A673 (cell line): ENCODE measurements around the gene ZNF593OS. TPM values are rescaled to one million over a fixed set of nuclear protein-coding genes. Genes with fewer than 3 reads are reported as not detected.

Experiments
- BruUV-seq: library from RNA; stranded (reverse); fragments of 400-500 nt; replicated peaks from 2 replicates; lab custom pipeline; 2021; lab: Mats Ljungman, UMichigan
- CTCF ChIA-PET: fragments of 300-600 bp; sonication (Branson Sonifier 250); formaldehyde crosslinking; loops from one replicate; lab custom pipeline; 2022; ENCODE audit warnings: antibody characterized with exemption; lab: Charles Lee
- POLR2A ChIA-PET: fragments of 300-600 bp; sonication (Branson Sonifier 250); formaldehyde crosslinking; loops from one replicate; lab custom pipeline; 2022; ENCODE audit warnings: antibody characterized with exemption; ENCODE audit not compliant: low non-redundant PET; lab: Charles Lee
- DNase-seq: peaks from one replicate; pipeline ENCODE4 v3.0.0-alpha.2; 2015; ENCODE audit warnings: low spot score
- H3K27ac ChIP-seq: fragments of 200-600 bp; sonication (generic); 2 replicates; pipeline ENCODE4 v1.5.1; 2016; ENCODE audit warnings: mixed run types, low read depth, mild to moderate bottlenecking, mixed read lengths, antibody characterized with exemption, low read length; ENCODE audit not compliant: poor library complexity, severe bottlenecking
- H3K27me3 ChIP-seq: fragments of 200-600 bp; sonication (generic); replicated peaks from 2 replicates; pipeline ENCODE4 v1.6.1; 2017; ENCODE audit warnings: mixed run types, low read depth, mild to moderate bottlenecking, mixed read lengths, antibody characterized with exemption, low read length; ENCODE audit not compliant: insufficient read depth, poor library complexity
- H3K36me3 ChIP-seq: fragments of 200-600 bp; sonication (generic); 2 replicates; pipeline ENCODE4 v1.6.1; 2016; ENCODE audit warnings: mixed run types, mild to moderate bottlenecking, mixed read lengths, antibody characterized with exemption, low read length; ENCODE audit not compliant: insufficient read depth, poor library complexity, severe bottlenecking
- H3K4me1 ChIP-seq: fragments of 200-600 bp; sonication (generic); 2 replicates; pipeline ENCODE4 v1.6.1; 2017; ENCODE audit warnings: mixed run types, mild to moderate bottlenecking, mixed read lengths, antibody characterized with exemption, low read length; ENCODE audit not compliant: insufficient read depth, poor library complexity, severe bottlenecking
- H3K4me3 ChIP-seq: fragments of 200-600 bp; sonication (generic); 2 replicates; pipeline ENCODE4 v1.5.1; 2016; ENCODE audit warnings: low read depth, mixed run types, mild to moderate bottlenecking, mixed read lengths, low read length; ENCODE audit not compliant: poor library complexity, severe bottlenecking
- H3K9me3 ChIP-seq: fragments of 200-600 bp; sonication (generic); 2 replicates; pipeline ENCODE4 v1.6.1; 2016; ENCODE audit warnings: mixed run types, low read depth, mild to moderate bottlenecking, mixed read lengths, antibody characterized with exemption, low read length; ENCODE audit not compliant: poor library complexity, severe bottlenecking
- EZH2 ChIP-seq: fragments of 200-600 bp; sonication (generic); IDR thresholded peaks from 2 replicates; pipeline ENCODE4 v1.6.1; 2017; ENCODE audit warnings: borderline replicate concordance, low read depth, mild to moderate bottlenecking, mixed read lengths, antibody characterized with exemption, low read length; ENCODE audit not compliant: poor library complexity, severe bottlenecking
- intact Hi-C: fragments of 100-400 bp; cut with micrococcal nuclease; formaldehyde crosslinking; loops from one replicate; pipeline ENCODE4 v1.10.0; 2022; ENCODE audit not compliant: unreplicated experiment
- total RNA-seq: library from RNA; stranded (reverse); gene quantifications from 2 replicates; pipeline ENCODE4 v1.2.3, GENCODE V29; 2021
- TF ChIP-seq, protein P1 (sequence below): fragments of 300-800, 200-600 bp; sonication (generic); conservative IDR thresholded peaks from 2 replicates; pipeline ENCODE4 v1.5.1; 2017; ENCODE audit warnings: low read depth, mild to moderate bottlenecking, antibody characterized with exemption, low read length, moderate library complexity, mixed read lengths

Gene ZNF593OS
- total RNA-seq, 1 experiment from 2014 or later: not detected

DNA sequence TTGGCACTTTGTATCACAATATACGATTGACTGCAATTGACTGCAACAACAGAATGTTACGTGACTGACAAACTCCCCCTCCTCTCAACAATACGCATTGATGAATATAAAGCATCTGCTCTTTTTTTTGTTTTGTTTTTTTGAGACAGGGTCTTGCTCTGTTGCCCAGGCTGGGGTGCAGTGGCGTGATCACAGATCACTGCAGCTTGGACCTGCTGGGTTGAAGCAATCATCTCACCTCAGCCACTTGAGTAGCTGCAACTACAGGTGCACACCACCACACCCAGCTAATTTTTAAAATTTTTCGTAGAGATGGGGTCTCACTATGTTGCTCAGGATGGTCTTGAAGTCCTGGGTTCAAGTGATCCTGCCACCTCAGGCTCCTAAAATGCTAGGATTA, 41.1 kb upstream of the ZNF593OS start:
- ChIA-PET CTCF (no interaction called here), POLR2A (no interaction called here)
- Histone ChIP-seq H3K4me3 (no peak overlapping the region), H3K4me1 (no peaks in the 10 kb centered on the region), H3K27me3 (no peaks in the 10 kb centered on the region), H3K27ac (no peak overlapping the region), H3K36me3 (no peaks in the 10 kb centered on the region), H3K9me3 (no peaks in the 10 kb centered on the region)
- intact Hi-C loops: no loop called here
- BruUV-seq: no TSS peak
- TF ChIP-seq, protein P1, sequence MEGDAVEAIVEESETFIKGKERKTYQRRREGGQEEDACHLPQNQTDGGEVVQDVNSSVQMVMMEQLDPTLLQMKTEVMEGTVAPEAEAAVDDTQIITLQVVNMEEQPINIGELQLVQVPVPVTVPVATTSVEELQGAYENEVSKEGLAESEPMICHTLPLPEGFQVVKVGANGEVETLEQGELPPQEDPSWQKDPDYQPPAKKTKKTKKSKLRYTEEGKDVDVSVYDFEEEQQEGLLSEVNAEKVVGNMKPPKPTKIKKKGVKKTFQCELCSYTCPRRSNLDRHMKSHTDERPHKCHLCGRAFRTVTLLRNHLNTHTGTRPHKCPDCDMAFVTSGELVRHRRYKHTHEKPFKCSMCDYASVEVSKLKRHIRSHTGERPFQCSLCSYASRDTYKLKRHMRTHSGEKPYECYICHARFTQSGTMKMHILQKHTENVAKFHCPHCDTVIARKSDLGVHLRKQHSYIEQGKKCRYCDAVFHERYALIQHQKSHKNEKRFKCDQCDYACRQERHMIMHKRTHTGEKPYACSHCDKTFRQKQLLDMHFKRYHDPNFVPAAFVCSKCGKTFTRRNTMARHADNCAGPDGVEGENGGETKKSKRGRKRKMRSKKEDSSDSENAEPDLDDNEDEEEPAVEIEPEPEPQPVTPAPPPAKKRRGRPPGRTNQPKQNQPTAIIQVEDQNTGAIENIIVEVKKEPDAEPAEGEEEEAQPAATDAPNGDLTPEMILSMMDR: no peak
- TF ChIP-seq EZH2: no peak
- DNase-seq: no peak

DNA sequence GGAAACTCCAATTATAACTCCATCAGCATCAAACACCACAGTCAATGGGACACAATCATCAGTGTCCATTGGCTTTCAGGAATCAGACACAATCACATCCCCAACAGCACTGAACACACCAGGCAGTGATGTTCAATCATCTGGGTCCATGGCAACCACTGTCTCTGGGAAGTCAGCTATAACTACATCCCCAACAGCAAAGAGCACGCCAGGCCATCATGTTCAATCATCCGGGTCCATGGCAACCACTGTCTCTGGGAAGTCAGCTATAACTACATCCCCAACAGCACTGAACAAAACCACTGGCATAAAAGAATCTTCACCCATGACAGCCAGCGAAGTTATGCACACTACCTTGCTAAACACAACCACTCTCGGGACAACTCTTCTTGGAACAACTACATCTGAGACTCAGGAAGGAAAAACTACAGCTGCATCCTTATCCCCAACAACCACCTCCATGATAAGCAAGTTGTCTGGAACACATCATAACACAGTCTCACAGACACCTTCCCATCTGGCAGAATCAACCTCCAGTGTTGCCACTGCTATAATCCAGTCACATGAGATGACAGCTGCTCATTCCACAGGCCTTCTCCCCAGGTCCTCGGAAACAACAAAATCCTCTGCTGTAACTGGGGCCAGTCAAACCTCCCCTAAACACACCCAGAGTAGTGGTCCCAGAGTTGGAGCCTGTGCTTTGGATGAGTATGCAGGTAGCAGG, 38.7 kb upstream of the ZNF593OS start:
- ChIA-PET POLR2A (no interaction called here), CTCF (no interaction called here)
- no TSS peak for BruUV-seq
- no peaks in the 10 kb centered on the region for H3K27me3 ChIP-seq
- DNase-seq: no peak
- H3K9me3 ChIP-seq: no peaks in the 10 kb centered on the region
- no peak overlapping the region for H3K27ac ChIP-seq
- H3K36me3 ChIP-seq: no peaks in the 10 kb centered on the region
- no peak overlapping the region for H3K4me3 ChIP-seq
- TF ChIP-seq, protein P1: no peak
- TF ChIP-seq EZH2: no peak
- intact Hi-C loops: no loop called here
- no peaks in the 10 kb centered on the region for H3K4me1 ChIP-seq

DNA sequence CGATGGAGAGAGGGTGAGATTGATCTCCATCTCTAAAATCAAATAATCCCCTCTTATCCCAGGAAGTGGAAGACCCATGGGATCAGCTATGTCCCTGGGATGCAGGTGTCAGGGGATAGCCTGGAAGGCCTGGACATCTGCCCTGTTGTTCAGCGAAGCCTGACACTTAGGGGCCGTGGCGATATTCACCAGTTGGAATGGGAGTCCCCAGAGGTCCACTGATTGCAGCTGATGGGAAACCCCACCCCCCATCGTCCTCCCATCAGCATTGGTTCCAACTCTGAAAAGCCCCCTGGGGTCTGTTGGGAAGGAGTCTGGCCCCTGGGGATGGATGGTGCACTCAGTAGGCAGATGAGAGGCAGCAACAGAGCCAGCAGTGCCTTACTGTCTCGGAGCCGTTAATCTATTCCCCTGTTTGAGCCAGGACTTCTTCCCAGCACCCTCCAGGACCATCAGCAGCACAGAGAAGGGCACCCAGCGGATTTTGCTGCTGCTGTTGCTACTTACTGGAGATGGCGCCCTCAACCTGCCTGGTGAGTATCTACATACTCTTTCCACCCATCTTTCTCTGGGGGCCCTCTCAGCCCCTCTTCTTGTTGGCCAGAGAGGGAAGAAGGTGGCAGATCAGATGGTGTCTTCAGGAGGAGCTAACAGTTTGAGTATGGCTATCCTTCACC, 32.1 kb upstream of the ZNF593OS start:
- no peak overlapping the region for H3K4me3 ChIP-seq
- POLR2A ChIA-PET: no interaction called here
- CTCF ChIA-PET: no interaction called here
- DNase-seq: no peak
- intact Hi-C loops: no loop called here
- H3K27me3 ChIP-seq: no peaks in the 10 kb centered on the region
- no peak for TF ChIP-seq EZH2
- TF ChIP-seq, protein P1: no peak
- H3K27ac ChIP-seq: no peak overlapping the region
- no peaks in the 10 kb centered on the region for H3K36me3 ChIP-seq
- no TSS peak for BruUV-seq
- no peaks in the 10 kb centered on the region for H3K4me1 ChIP-seq
- no peaks in the 10 kb centered on the region for H3K9me3 ChIP-seq
